GM23338 (cell line): Measurements from ENCODE around the gene PXYLP1. TPM values are rescaled to one million over a fixed set of nuclear protein-coding genes. Genes with fewer than 3 reads are reported as not detected.

Source experiments
- ATAC-seq: fragments of 200-7000 bp; cut with Tn5 transposase; 3 replicates; pipeline ENCODE4 v1.9.1; 2020
- DNase-seq: peaks from one replicate; pipeline ENCODE4 v3.0.0-alpha.2; 2015; ENCODE audit warnings: low spot score
- H2AFZ ChIP-seq: fragments of 200-600 bp; sonication (generic); 2 replicates; pipeline ENCODE4 v1.8.0; 2016; ENCODE audit warnings: antibody characterized with exemption, mild to moderate bottlenecking, moderate library complexity
- H3F3A ChIP-seq: fragments of 200-600 bp; sonication (generic); replicated peaks from 2 replicates; pipeline ENCODE4 v1.8.0; 2017; ENCODE audit warnings: antibody characterized with exemption, mixed run types, low read depth
- H3K27ac ChIP-seq: fragments of 200-600 bp; sonication (generic); 2 replicates; pipeline ENCODE4 v1.6.1; 2016; ENCODE audit warnings: low read depth
- H3K27me3 ChIP-seq: fragments of 200-600 bp; sonication (generic); 2 replicates; pipeline ENCODE4 v1.8.0; 2016; ENCODE audit warnings: mild to moderate bottlenecking, mixed run types, moderate library complexity; ENCODE audit not compliant: insufficient read depth
- H3K36me3 ChIP-seq: fragments of 200-600 bp; sonication (generic); 2 replicates; pipeline ENCODE4 v1.8.0; 2016; ENCODE audit warnings: mild to moderate bottlenecking; ENCODE audit not compliant: insufficient read depth
- H3K4me1 ChIP-seq: fragments of 200-600 bp; sonication (generic); 2 replicates; pipeline ENCODE4 v1.8.0; 2016; ENCODE audit warnings: mild to moderate bottlenecking, moderate library complexity; ENCODE audit not compliant: insufficient read depth
- H3K4me2 ChIP-seq: fragments of 200-600 bp; sonication (generic); 2 replicates; pipeline ENCODE4 v1.7.1; 2017; ENCODE audit warnings: mixed run types
- H3K4me3 ChIP-seq: fragments of 200-600 bp; sonication (generic); 2 replicates; pipeline ENCODE4 v1.6.1; 2016; ENCODE audit warnings: mixed run types
- H3K79me2 ChIP-seq: fragments of 200-600 bp; sonication (generic); replicated peaks from 2 replicates; pipeline ENCODE4 v1.8.0; 2017; ENCODE audit warnings: mild to moderate bottlenecking; ENCODE audit not compliant: insufficient read depth
- H3K9me2 ChIP-seq: fragments of 200-600 bp; sonication (generic); 2 replicates; pipeline ENCODE4 v1.8.0; 2017; ENCODE audit not compliant: insufficient read depth
- H4K20me1 ChIP-seq: fragments of 200-600 bp; sonication (generic); replicated peaks from 2 replicates; pipeline ENCODE4 v1.8.0; 2017; ENCODE audit warnings: mild to moderate bottlenecking; ENCODE audit not compliant: insufficient read depth
- H3K27ac Mint-ChIP-seq: 2 replicates; pipeline ENCODE4 v1.8.0; 2020; ENCODE audit warnings: inconsistent platforms, mild to moderate bottlenecking, moderate library complexity, mixed read lengths
- H3K27me3 Mint-ChIP-seq: 3 replicates; pipeline ENCODE4 v1.8.0; 2022; ENCODE audit warnings: low read depth, mild to moderate bottlenecking, moderate library complexity, mixed read lengths, inconsistent platforms; ENCODE audit not compliant: insufficient read depth, poor library complexity
- H3K36me3 Mint-ChIP-seq: 3 replicates; pipeline ENCODE4 v1.8.0; 2021; ENCODE audit warnings: low read depth, mild to moderate bottlenecking, inconsistent platforms, moderate library complexity, mixed read lengths
- H3K4me1 Mint-ChIP-seq: 3 replicates; pipeline ENCODE4 v1.8.0; 2020; ENCODE audit warnings: mild to moderate bottlenecking, inconsistent platforms, mixed read lengths
- H3K4me3 Mint-ChIP-seq: 3 replicates; pipeline ENCODE4 v1.8.0; 2021; ENCODE audit warnings: moderate library complexity, mild to moderate bottlenecking, inconsistent platforms, mixed read lengths
- H3K9me3 Mint-ChIP-seq: 3 replicates; pipeline ENCODE4 v1.8.0; 2020; ENCODE audit warnings: moderate library complexity, mild to moderate bottlenecking, inconsistent platforms, mixed read lengths
- CREB1 ChIP-seq: fragments of 250-450 bp; sonication (Bioruptor Pico); IDR thresholded peaks from 2 replicates; pipeline ENCODE4 v1.5.0; 2020; ENCODE audit warnings: low read depth, mild to moderate bottlenecking, moderate library complexity
- EZH2 ChIP-seq: fragments of 200-600 bp; sonication (generic); IDR thresholded peaks from one replicate; pipeline ENCODE4 v1.8.0; 2017; ENCODE audit warnings: antibody characterized with exemption, mild to moderate bottlenecking, low read depth; ENCODE audit not compliant: unreplicated experiment
- STAT1 ChIP-seq: IDR thresholded peaks from one replicate; pipeline ENCODE4 v1.6.1; 2016; ENCODE audit warnings: antibody characterized with exemption; ENCODE audit not compliant: unreplicated experiment
- ZNF114 ChIP-seq: fragments of 250-450 bp; sonication (Bioruptor Pico); IDR thresholded peaks from 2 replicates; pipeline ENCODE4 v1.5.0; 2020; ENCODE audit warnings: mild to moderate bottlenecking, moderate library complexity
- ZNF331 ChIP-seq: fragments of 250-450 bp; sonication (Bioruptor Pico); IDR thresholded peaks from 2 replicates; pipeline ENCODE4 v1.5.0; 2020; ENCODE audit warnings: low read depth, mild to moderate bottlenecking, moderate library complexity
- ZNF462 ChIP-seq: fragments of 250-450 bp; sonication (Bioruptor Pico); IDR thresholded peaks from 2 replicates; pipeline ENCODE4 v1.5.0; 2020; ENCODE audit warnings: mild to moderate bottlenecking, moderate library complexity
- polyA plus RNA-seq: library from polyadenylated mRNA; unstranded; fragments of >200 nt; fragmentation: Nextera tagmentation; extraction: Ambion mirVana; gene quantifications from 2 replicates; pipeline ENCODE4 v1.2.1, GENCODE V29; 2016
- total RNA-seq: library from RNA; depleted of rRNA; stranded (reverse); fragments of >200 nt; shearing (Covaris generic); gene quantifications from 2 replicates; pipeline ENCODE4 v1.2.3, GENCODE V29; 2014
- TF ChIP-seq, protein P1 (sequence below): IDR thresholded peaks from 2 replicates; pipeline ENCODE4 v1.6.1; 2016; ENCODE audit warnings: antibody characterized with exemption
- TF ChIP-seq, protein P2 (sequence below), 2 experiments: fragments of 200-600 bp in 1 of 2; sonication (generic) in 1 of 2; conservative IDR thresholded peaks; 2 replicates each; pipeline versions ENCODE4 v1.5.1 to v1.6.1; 2016 to 2017; ENCODE audit warnings: antibody characterized with exemption in 2 of 2, low read depth in 2 of 2, mild to moderate bottlenecking in 2 of 2, moderate library complexity in 1 of 2

The PXYLP1 gene
- total and polyA plus RNA-seq, 2 experiments from 2014 or later, result 8.9 to 20.1 TPM

GRCh38 chr3:141258973-141259372, 27.3 kb downstream of the PXYLP1 start (continued):
- TF ChIP-seq ZNF462 (CRISPR knock-in tag) (no peak), CREB1 (CRISPR knock-in tag) (no peak), STAT1 (no peak), EZH2 (no peak)
- TF ChIP-seq, protein P1, sequence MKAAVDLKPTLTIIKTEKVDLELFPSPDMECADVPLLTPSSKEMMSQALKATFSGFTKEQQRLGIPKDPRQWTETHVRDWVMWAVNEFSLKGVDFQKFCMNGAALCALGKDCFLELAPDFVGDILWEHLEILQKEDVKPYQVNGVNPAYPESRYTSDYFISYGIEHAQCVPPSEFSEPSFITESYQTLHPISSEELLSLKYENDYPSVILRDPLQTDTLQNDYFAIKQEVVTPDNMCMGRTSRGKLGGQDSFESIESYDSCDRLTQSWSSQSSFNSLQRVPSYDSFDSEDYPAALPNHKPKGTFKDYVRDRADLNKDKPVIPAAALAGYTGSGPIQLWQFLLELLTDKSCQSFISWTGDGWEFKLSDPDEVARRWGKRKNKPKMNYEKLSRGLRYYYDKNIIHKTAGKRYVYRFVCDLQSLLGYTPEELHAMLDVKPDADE, result no peak

- peaks cover 13% of the 10 kb centered on the region; the same call in 2 of the 3 replicates for H3K4me1 Mint-ChIP-seq
- Histone ChIP-seq H3K79me2 (no peaks in the 10 kb centered on the region), H4K20me1 (no peaks in the 10 kb centered on the region), H3K4me3 (no peak overlapping the region), H2AFZ (no peak overlapping the region), H3K27me3 (no peaks in the 10 kb centered on the region), H3K4me1 (no peaks in the 10 kb centered on the region), H3F3A (no peaks in the 10 kb centered on the region), H3K4me2 (no peak overlapping the region), H3K27ac (no peak overlapping the region), H3K36me3 (no peaks in the 10 kb centered on the region), H3K9me2 (no peaks in the 10 kb centered on the region)
- H3K27ac Mint-ChIP-seq, result no peak overlapping the region; the same call in 1 of the 2 replicates
- ATAC-seq, result no peak
- no peaks in the 10 kb centered on the region for H3K27me3 Mint-ChIP-seq
- no peak overlapping the region for H3K4me3 Mint-ChIP-seq
- H3K9me3 Mint-ChIP-seq, result no peaks in the 10 kb centered on the region
- DNase-seq, result no peak
- TF ChIP-seq ZNF114 (CRISPR knock-in tag) (no peak), EZH2 (no peak), CREB1 (CRISPR knock-in tag) (no peak), ZNF331 (CRISPR knock-in tag) (no peak)
- TF ChIP-seq, protein P2, sequence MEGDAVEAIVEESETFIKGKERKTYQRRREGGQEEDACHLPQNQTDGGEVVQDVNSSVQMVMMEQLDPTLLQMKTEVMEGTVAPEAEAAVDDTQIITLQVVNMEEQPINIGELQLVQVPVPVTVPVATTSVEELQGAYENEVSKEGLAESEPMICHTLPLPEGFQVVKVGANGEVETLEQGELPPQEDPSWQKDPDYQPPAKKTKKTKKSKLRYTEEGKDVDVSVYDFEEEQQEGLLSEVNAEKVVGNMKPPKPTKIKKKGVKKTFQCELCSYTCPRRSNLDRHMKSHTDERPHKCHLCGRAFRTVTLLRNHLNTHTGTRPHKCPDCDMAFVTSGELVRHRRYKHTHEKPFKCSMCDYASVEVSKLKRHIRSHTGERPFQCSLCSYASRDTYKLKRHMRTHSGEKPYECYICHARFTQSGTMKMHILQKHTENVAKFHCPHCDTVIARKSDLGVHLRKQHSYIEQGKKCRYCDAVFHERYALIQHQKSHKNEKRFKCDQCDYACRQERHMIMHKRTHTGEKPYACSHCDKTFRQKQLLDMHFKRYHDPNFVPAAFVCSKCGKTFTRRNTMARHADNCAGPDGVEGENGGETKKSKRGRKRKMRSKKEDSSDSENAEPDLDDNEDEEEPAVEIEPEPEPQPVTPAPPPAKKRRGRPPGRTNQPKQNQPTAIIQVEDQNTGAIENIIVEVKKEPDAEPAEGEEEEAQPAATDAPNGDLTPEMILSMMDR (conservative IDR thresholded peaks at IDR 0.05; ENCODE audit: low read depth in 2 of 2), result no peak
- no peaks in the 10 kb centered on the region; the same call in 2 of the 3 replicates for H3K36me3 Mint-ChIP-seq
Measured at GRCh38 chr3:141259821-141260629, 28.4 kb downstream of the PXYLP1 start.
